ENCODE measurements around the gene ADAMTSL3. TPM values are rescaled to one million over a fixed set of nuclear protein-coding genes. Genes with fewer than 3 reads are reported as not detected.

Gene ADAMTSL3
- total and polyA plus RNA-seq, 7 donors, result 0.60 to 40.7 (median 32.6) TPM; not detected in 1

GRCh38 chr15:83654379-83655236, 685 bp downstream of the ADAMTSL3 start:
- Histone ChIP-seq H3K4me1 (peaks cover 0 to 57% (median 50%) of the 10 kb centered on the region in 4 donors), H3K36me3 (no peaks in the 10 kb centered on the region), H3K9me3 (no peaks in the 10 kb centered on the region), H3K27me3 (no peaks in the 10 kb centered on the region), H3K27ac (peak overlapping the region; percentile 82 to 87 (median 86)), H3K4me3 (peak overlapping the region; percentile 63 to 80 (median 69))
- WGBS, 2 donors, result 10 to 34% methylated on average over 67 of the region's 67 CpGs
- TF ChIP-seq CTCF (IDR thresholded peaks at IDR 0.05) (peak in 1 of 4 experiments; percentile 12), POLR2AphosphoS5 (IDR thresholded peaks at IDR 0.05) (peak in 2 of 4 donors; percentile 16 to 17), EP300 (IDR thresholded peaks at IDR 0.05) (no peak)
- peak; percentile 82 for DNase-seq
- intact Hi-C loops (cut with DNase I), result loop anchor here (2.0 to 10.0 kb wide), 6 partner anchors 32 to 368 kb away; partner anchors contain the start of gene SH3GL3

- intact Hi-C loops (cut with DNase I), result loop anchor here (2.0 to 10.0 kb wide), 4 partner anchors 32 to 310 kb away; partner anchors contain the start of gene SH3GL3
- TF ChIP-seq POLR2A (IDR thresholded peaks at IDR 0.05) (no peak), EP300 (IDR thresholded peaks at IDR 0.05) (no peak), POLR2AphosphoS5 (IDR thresholded peaks at IDR 0.05) (no peak), CTCF (IDR thresholded peaks at IDR 0.05) (no peak)
- H3K36me3 ChIP-seq, result peaks cover 0 to under 1% (median 0%) of the 10 kb centered on the region in 4 donors
- peaks cover 0 to 58% (median 50%) of the 10 kb centered on the region in 4 donors for H3K4me1 ChIP-seq
- H3K9me3 ChIP-seq, result no peaks in the 10 kb centered on the region
- peak overlapping the region; percentile 63 to 80 (median 69) for H3K4me3 ChIP-seq
- H3K27me3 ChIP-seq, result no peaks in the 10 kb centered on the region
- WGBS, 2 donors, result 82 to 88% methylated on average over 8 of the region's 8 CpGs
- peak overlapping the region; percentile 82 to 87 (median 86) for H3K27ac ChIP-seq
- DNase-seq, result no peak
These were observed 1.3 kb downstream of the ADAMTSL3 start for GRCh38 chr15:83655237-83655616.

GRCh38 chr15:83656192-83656591, 2.3 kb downstream of the ADAMTSL3 start:
- TF ChIP-seq EP300 (IDR thresholded peaks at IDR 0.05) (no peak), CTCF (IDR thresholded peaks at IDR 0.05) (no peak)
- peaks cover 0 to 58% (median 50%) of the 10 kb centered on the region in 4 donors for H3K4me1 ChIP-seq
- no peaks in the 10 kb centered on the region for H3K9me3 ChIP-seq
- peak overlapping the region in 2 of 4 donors; percentile 65 to 73 for H3K4me3 ChIP-seq
- H3K27ac ChIP-seq, result peak overlapping the region in 3 of 4 donors; percentile 82 to 86 (median 85)
- WGBS, 2 donors, result 64 to 81% methylated on average over 5 of the region's 5 CpGs
- no peak for DNase-seq
- intact Hi-C loops (cut with DNase I), result loop anchor here (5.0 to 10.0 kb wide), 3 partner anchors 191 to 309 kb away; partner anchors contain the start of gene SH3GL3
- peaks cover 0 to 2% (median 0%) of the 10 kb centered on the region in 4 donors for H3K36me3 ChIP-seq
- no peaks in the 10 kb centered on the region for H3K27me3 ChIP-seq

GRCh38 chr15:83656943-83657528, 3.1 kb downstream of the ADAMTSL3 start:
- intact Hi-C loops (cut with DNase I), result loop anchor here (5.0 to 10.0 kb wide), 3 partner anchors 190 to 308 kb away; partner anchors contain the start of gene SH3GL3
- Histone ChIP-seq H3K4me1 (peaks cover 0 to 58% (median 50%) of the 10 kb centered on the region in 4 donors), H3K27ac (peak overlapping the region; percentile 60 to 86 (median 84)), H3K36me3 (peaks cover 0 to 2% (median 0%) of the 10 kb centered on the region in 4 donors), H3K4me3 (peak overlapping the region in 1 of 4 donors; percentile 22), H3K27me3 (no peaks in the 10 kb centered on the region), H3K9me3 (no peaks in the 10 kb centered on the region)
- TF ChIP-seq POLR2AphosphoS5 (IDR thresholded peaks at IDR 0.05), result no peak
- TF ChIP-seq CTCF (IDR thresholded peaks at IDR 0.05), result no peak
- TF ChIP-seq POLR2A (IDR thresholded peaks at IDR 0.05), result no peak
- TF ChIP-seq EP300 (IDR thresholded peaks at IDR 0.05), result no peak
- WGBS, 2 donors, result 78 to 85% methylated on average over 10 of the region's 10 CpGs
- no peak for DNase-seq

Data from sigmoid colon (tissue), 7 donors.